GM20000 (cell line): ENCODE results near the gene DYSF.

ENCODE experiments used
- DNase-seq: peaks from one replicate; pipeline ENCODE4 v3.0.0; 2012; ENCODE audit warnings: low spot score
- TF ChIP-seq, protein P1 (sequence below): IDR thresholded peaks from 2 replicates; pipeline ENCODE4 v1.5.1; 2012; ENCODE audit warnings: mild to moderate bottlenecking, control low read depth; ENCODE audit errors: extremely low read depth, missing control alignments

Gene DYSF

DNA sequence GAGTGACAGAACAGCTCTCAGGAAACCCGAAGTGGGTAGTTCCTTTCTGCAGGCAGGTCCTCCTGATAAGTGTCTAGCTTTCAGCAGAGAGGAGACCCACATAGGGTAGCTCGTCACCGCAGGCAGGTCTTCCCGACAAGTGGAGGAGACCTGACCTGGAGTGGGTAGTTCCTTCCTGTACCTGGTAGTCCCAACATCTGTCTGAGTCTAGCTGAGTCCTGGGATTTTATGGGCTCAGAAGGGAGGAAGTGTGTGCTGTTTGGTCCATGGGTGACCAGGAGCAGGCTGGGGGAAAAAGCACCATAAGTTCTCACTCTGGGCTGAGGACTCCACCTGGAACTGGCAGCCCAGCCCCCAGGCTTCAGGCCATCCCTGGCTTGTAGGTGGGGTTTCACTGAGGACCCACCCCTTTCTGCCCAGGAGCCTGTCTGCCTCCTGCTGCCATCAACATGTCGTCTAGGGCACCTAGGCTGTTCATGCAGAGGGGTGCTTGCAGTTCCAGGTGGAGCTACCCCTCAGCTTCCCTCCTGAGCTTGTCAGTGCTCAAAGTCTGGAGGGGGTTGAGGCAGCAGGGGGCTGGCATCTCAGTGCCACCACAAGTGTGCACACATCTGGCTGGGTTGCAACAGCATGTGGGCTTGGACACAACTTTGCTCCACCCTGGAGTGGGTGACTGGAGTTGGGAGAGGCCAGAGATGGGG lies 9.4 kb downstream of the DYSF start:
- TF ChIP-seq, protein P1, sequence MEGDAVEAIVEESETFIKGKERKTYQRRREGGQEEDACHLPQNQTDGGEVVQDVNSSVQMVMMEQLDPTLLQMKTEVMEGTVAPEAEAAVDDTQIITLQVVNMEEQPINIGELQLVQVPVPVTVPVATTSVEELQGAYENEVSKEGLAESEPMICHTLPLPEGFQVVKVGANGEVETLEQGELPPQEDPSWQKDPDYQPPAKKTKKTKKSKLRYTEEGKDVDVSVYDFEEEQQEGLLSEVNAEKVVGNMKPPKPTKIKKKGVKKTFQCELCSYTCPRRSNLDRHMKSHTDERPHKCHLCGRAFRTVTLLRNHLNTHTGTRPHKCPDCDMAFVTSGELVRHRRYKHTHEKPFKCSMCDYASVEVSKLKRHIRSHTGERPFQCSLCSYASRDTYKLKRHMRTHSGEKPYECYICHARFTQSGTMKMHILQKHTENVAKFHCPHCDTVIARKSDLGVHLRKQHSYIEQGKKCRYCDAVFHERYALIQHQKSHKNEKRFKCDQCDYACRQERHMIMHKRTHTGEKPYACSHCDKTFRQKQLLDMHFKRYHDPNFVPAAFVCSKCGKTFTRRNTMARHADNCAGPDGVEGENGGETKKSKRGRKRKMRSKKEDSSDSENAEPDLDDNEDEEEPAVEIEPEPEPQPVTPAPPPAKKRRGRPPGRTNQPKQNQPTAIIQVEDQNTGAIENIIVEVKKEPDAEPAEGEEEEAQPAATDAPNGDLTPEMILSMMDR, result no peak
- DNase-seq, result no peak

DNA sequence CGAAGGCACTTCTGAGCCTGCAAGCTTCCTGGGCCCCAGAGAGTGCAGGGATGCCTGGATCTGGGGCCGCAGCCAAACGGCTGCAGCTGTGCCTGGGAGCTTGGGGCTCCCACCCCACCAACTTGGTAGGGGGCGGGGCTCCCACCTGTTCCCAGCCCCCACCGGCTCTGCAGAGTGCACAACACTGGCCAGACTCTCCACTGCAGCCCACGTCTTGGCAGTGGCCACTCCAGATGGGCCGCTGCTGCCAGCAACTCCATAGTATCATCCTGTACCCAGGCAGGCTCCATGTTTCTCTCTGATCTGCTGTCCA lies 9.9 kb downstream of the DYSF start:
- TF ChIP-seq, protein P1, result no peak
- DNase-seq, result no peak

- DNase-seq, result no peak
- TF ChIP-seq, protein P1, result no peak
Observed at GRCh38 chr2:71464389-71464788, 11.0 kb downstream of the DYSF start.

DNA sequence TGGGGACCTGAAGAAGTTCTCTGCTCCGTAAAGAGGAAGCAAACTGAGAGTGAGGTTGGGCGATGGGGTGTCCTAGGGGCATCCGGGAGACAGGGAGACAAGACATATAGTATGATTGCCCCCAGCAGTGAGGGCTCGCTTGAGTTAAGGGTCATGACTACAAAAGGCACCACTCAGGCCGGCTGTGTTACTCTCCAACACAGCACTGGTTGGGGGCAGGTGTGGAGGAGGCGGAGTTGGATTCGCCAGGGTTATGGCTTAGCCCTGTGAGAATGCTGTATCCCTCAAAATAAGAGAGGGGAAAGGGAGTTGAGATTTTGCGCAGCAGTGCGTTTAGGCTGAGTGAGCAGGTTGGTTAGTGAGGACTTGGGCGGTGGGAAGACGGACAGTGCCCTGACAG lies 12.0 kb downstream of the DYSF start:
- TF ChIP-seq, protein P1, result no peak
- no peak for DNase-seq

- TF ChIP-seq, protein P1, result no peak
- DNase-seq, result no peak
Observed at GRCh38 chr2:71465961-71466300, 12.6 kb downstream of the DYSF start.

GRCh38 chr2:71466301-71467179 lies 13.2 kb downstream of the DYSF start:
- DNase-seq, result peak; percentile 58
- TF ChIP-seq, protein P1, result no peak

DNA sequence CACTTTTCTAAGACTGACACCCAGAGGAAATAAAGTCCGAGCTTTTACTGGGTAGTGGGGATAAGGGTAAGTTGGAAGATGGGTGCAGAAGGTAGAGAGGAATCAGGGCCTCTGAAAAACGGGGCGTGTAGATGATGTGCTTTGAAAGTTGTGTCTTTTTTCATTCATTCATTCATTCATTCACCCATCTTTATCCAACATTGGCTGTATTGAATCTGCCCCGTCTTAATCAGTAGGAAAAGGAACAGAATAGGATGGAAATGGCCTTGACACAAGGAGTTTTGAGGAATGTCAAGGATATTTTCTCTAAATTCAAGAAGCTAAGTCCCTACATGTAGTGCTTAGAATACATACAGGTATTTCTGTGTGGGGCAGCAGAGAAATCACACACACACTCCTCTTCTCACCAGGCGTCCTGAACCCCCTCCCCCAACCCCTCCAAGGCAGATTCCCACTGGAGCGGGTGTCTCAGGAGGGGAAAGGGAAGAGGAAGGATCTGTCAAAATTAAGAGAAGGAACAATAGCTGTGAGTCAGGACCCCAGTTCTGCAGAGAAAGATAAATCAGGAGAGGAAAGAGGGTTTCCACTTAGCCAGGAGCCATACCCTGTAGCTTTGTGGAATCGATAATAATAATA lies 13.9 kb downstream of the DYSF start:
- TF ChIP-seq, protein P1, result no peak
- DNase-seq, result no peak
